Smooth muscle cell of the coronary artery (primary cell): ENCODE measurements around the gene HEXD. TPM values are rescaled to one million over a fixed set of nuclear protein-coding genes. Genes with fewer than 3 reads are reported as not detected.

Source experiments
- total RNA-seq: library from RNA; depleted of rRNA; stranded (reverse); fragments of >200 nt; gene quantifications from 2 replicates; pipeline ENCODE4 v1.2.3, GENCODE V29; 2014; ENCODE audit warnings: low replicate concordance

The HEXD gene
- 7.1 and 7.4 TPM in 2 replicates for total RNA-seq

GRCh38 chr17:82418001-82418986 lies at the start of gene HEXD, which contains the start of gene OGFOD3:
TSS of gene HEXD (plus strand) at chr17:82418347. CDS start at chr17:82419800, 1,453 bp downstream.
TSS of gene OGFOD3 (minus strand) at chr17:82418586. CDS start at chr17:82418485, 101 bp downstream.

GRCh38 chr17:82371333-82372248 lies 46.6 kb upstream of the HEXD start, which contains the start of gene UTS2R:
TSS of gene UTS2R (plus strand) at chr17:82371765. CDS start at chr17:82374325, 2,560 bp downstream.

GRCh38 chr17:82450357-82451106 lies 32.4 kb downstream of the HEXD start, which contains the start of gene CYBC1:
TSS of gene CYBC1 (minus strand) at chr17:82450752. CDS start at chr17:82449254, 1,498 bp downstream.

GRCh38 chr17:82458179-82458884 lies 40.2 kb downstream of the HEXD start, which contains the start of gene NARF:
TSS of gene NARF (plus strand) at chr17:82458741. CDS start at chr17:82458804, 63 bp downstream.

Other genes with a start within 250 kb of the HEXD start
- 10.5 and 14.0 TPM in 2 replicates for gene CCDC57, start 205.5 kb upstream of the HEXD start, total RNA-seq
- gene SLC16A3, start 189.3 kb upstream of the HEXD start, total RNA-seq = 117 and 167 TPM in 2 replicates
- 44.6 and 47.1 TPM in 2 replicates for gene CSNK1D, start 144.6 kb upstream of the HEXD start, total RNA-seq
- gene CD7, start 100.7 kb upstream of the HEXD start, total RNA-seq = not detected in 2 replicates
- 0.23 and 22.3 TPM in 2 replicates for gene SECTM1, start 84.6 kb upstream of the HEXD start, total RNA-seq
- gene TEX19, start 59.1 kb upstream of the HEXD start, total RNA-seq = 0.08 TPM in 1 of 2 replicates, not detected in the other
- not detected in 2 replicates for gene UTS2R, start 46.6 kb upstream of the HEXD start, total RNA-seq
- 29.6 and 49.8 TPM in 2 replicates for gene OGFOD3, start 239 bp downstream of the HEXD start, total RNA-seq
- 41.3 and 58.9 TPM in 2 replicates for gene CYBC1, start 32.4 kb downstream of the HEXD start, total RNA-seq
- gene NARF, start 40.4 kb downstream of the HEXD start, total RNA-seq = 30.7 and 36.5 TPM in 2 replicates
- gene FOXK2, start 101.4 kb downstream of the HEXD start, total RNA-seq = 15.2 and 24.5 TPM in 2 replicates
- gene WDR45B, start 230.1 kb downstream of the HEXD start, total RNA-seq = 32.6 and 54.1 TPM in 2 replicates